ENCODE results near the gene RBM24.
"Not testable (repeated sequence)": the region's sequence is repeated elsewhere in the genome, so short reads cannot be mapped to it uniquely, and the experiment has no call there.

DNA sequence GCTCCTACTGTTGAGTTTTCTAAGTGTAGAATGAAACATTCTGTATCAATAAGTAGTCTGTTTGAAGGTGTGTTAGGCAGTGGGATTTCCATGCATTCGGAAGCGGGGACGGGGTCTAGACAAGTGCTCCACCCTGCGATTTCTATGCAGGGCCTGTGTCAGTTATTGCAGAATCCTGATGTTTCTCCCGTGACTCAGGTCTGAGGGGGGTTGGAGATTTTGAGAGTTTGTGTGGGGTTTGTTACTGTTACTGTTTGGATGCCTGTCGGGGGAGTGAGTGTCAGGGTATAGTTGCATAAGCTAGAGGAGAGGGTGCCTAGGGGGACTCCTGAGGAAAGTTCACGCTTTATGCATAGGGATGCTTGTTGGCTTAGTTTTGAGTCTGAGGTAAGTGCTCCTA is 39.1 kb downstream of the RBM24 start:
- TF ChIP-seq, protein P1, sequence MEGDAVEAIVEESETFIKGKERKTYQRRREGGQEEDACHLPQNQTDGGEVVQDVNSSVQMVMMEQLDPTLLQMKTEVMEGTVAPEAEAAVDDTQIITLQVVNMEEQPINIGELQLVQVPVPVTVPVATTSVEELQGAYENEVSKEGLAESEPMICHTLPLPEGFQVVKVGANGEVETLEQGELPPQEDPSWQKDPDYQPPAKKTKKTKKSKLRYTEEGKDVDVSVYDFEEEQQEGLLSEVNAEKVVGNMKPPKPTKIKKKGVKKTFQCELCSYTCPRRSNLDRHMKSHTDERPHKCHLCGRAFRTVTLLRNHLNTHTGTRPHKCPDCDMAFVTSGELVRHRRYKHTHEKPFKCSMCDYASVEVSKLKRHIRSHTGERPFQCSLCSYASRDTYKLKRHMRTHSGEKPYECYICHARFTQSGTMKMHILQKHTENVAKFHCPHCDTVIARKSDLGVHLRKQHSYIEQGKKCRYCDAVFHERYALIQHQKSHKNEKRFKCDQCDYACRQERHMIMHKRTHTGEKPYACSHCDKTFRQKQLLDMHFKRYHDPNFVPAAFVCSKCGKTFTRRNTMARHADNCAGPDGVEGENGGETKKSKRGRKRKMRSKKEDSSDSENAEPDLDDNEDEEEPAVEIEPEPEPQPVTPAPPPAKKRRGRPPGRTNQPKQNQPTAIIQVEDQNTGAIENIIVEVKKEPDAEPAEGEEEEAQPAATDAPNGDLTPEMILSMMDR (IDR thresholded peaks at IDR 0.05; ENCODE audit: borderline replicate concordance, extremely low read depth, low read length, poor library complexity, severe bottlenecking): not testable (repeated sequence)
- not testable (repeated sequence) for TF ChIP-seq EZH2 (IDR thresholded peaks at IDR 0.05; ENCODE audit: borderline replicate concordance, low read depth, low read length, severe bottlenecking)
